ENCODE data around the gene ARPC2. TPM values are rescaled to one million over a fixed set of nuclear protein-coding genes. Genes with fewer than 3 reads are reported as not detected.
A peak's percentile ranks its signal among the peaks of the same experiment; 100 is the strongest.

ARPC2 gene
- total and polyA plus RNA-seq, 10 of the 15 experiments (the other 5 are each of a cell fraction or from before 2014, with no cell fraction given) = 440 to 980 (median 709) TPM

GRCh38 chr2:218216336-218216673 is 684 bp upstream of the ARPC2 start:
- ATAC-seq (no peak), DNase-seq (ENCODE audit: low read depth, low spot score) (no peak), FAIRE-seq (no peak)
- peaks cover 10% of the 10 kb centered on the region for H3K4me1 ChIP-seq (ENCODE audit: control insufficient read depth, insufficient read depth, low read length)
- BruUV-seq (replicated peaks) = TSS peak; percentile 95
- intact Hi-C loops (cut with micrococcal nuclease; ENCODE audit: unreplicated experiment) (loop anchor here (5.0 kb wide), 1 partner anchor 181 kb away; the partner anchor contains the start of gene CTDSP1), in situ Hi-C loops (cut with MboI) (no loop called here)
- H4K20me1 ChIP-seq (ENCODE audit: control insufficient read depth, insufficient read depth) = peaks cover 7% of the 10 kb centered on the region; the same call in 1 of the 2 replicates
- H3K27ac ChIP-seq (ENCODE audit: control insufficient read depth, insufficient read depth) = peak overlapping the region; percentile 99
- WGBS (ENCODE audit: insufficient coverage, insufficient replicate concordance, low lambda C conversion rate, missing lambda C conversion rate) = 61% methylated on average over 9 of the region's 9 CpGs
- SMC1A ChIA-PET (ENCODE audit: uncharacterized antibody, unreplicated experiment) = interaction anchor here (0.8 to 2.0 kb wide), 6 partner anchors 11 to 70 kb away, joined by 3 to 22 read pairs (median 6); no protein-coding TSS in a partner anchor
- H3K4me3 ChIP-seq = peak overlapping the region; percentile 70
- CTCF ChIA-PET = interaction anchor here (0.8 to 3.4 kb wide), 11 partner anchors 10 to 55 kb away, joined by 3 to 17 read pairs (median 4); partner anchors contain the start of genes AAMP and PNKD
- RAD21 ChIA-PET (ENCODE audit: unreplicated experiment) = interaction anchor here (0.6 to 6.7 kb wide), 7 partner anchors 10 to 494 kb away, joined by 3 to 84 read pairs (median 4); no protein-coding TSS in a partner anchor
- peak overlapping the region; percentile 90 for H3K4me2 ChIP-seq (ENCODE audit: control insufficient read depth, insufficient read depth)
- POLR2A ChIA-PET = interaction anchor here (0.7 to 8.8 kb wide), 10 partner anchors 13 to 348 kb away, joined by 3 to 98 read pairs (median 4); partner anchors contain the start of genes AAMP and PNKD
- peaks cover 0 to 5% of the 10 kb centered on the region in 2 experiments; a peak in 1 of 4 replicates for H3K36me3 ChIP-seq (ENCODE audit: control insufficient read depth in 2 of 2, insufficient read depth in 2 of 2, low read length in 1 of 2)
- TF ChIP-seq IKZF2 (IDR thresholded peaks at IDR 0.05) (peak in 1 of 2 experiments; percentile 29; a peak in 1 of 4 replicates), TARDBP (IDR thresholded peaks at IDR 0.05; ENCODE audit: borderline replicate concordance) (no peak), BMI1 (IDR thresholded peaks at IDR 0.05; ENCODE audit: borderline replicate concordance) (0 out of 2 replicates have a peak, but pooled peaks have one; percentile 36), USF2 (IDR thresholded peaks at IDR 0.05; ENCODE audit: borderline replicate concordance, low read depth, low read length) (no peak), HCFC1 (IDR thresholded peaks at IDR 0.05; ENCODE audit: low read length) (no peak), CEBPZ (IDR thresholded peaks at IDR 0.05; ENCODE audit: low read depth, low read length) (no peak)
- no peaks in the 10 kb centered on the region for H3K27me3 ChIP-seq (replicated peaks in 1 of 2; ENCODE audit: control insufficient read depth in 2 of 2, insufficient read depth in 2 of 2, low read length in 1 of 2)
- no peaks in the 10 kb centered on the region for H3K9me3 ChIP-seq (replicated peaks; ENCODE audit: control insufficient read depth, insufficient read depth, low read length)
- peaks cover 53% of the 10 kb centered on the region for H3K79me2 ChIP-seq (ENCODE audit: control insufficient read depth, insufficient read depth, low read length)
- H2AFZ ChIP-seq (ENCODE audit: control insufficient read depth, low read depth, low read length) = peak overlapping the region; percentile 90
- peak overlapping the region; percentile 80 for H3K9ac ChIP-seq (ENCODE audit: control insufficient read depth, insufficient read depth, low read length)

Data from GM12878 (cell line).